Measurements from ENCODE around the gene BTBD9. TPM values are rescaled to one million over a fixed set of nuclear protein-coding genes. Genes with fewer than 3 reads are reported as not detected.

BTBD9 gene
- total RNA-seq, 2 experiments from 2014 or later: 6.2 to 6.4 TPM

GRCh38 chr6:38268342-38268741 lies 371.4 kb downstream of the BTBD9 start:
- Mint-ChIP-seq H3K36me3 (ENCODE audit: low read depth) (no peaks in the 10 kb centered on the region), H3K27me3 (no peaks in the 10 kb centered on the region), H3K9me3 (no peaks in the 10 kb centered on the region), H3K4me3 (no peak overlapping the region), H3K27ac (no peak overlapping the region), H3K4me1 (ENCODE audit: low read depth) (peaks cover 6% of the 10 kb centered on the region)
- DNase-seq (no peak), ATAC-seq (no peak)
- CTCF ChIA-PET: interaction anchor here (1.6 kb wide), 1 partner anchor 11 kb away, joined by 3 read pairs; no protein-coding TSS in a partner anchor
- TF ChIP-seq CTCF (IDR thresholded peaks at IDR 0.05): no peak
- intact Hi-C loops (cut with micrococcal nuclease): no loop called here
- POLR2A ChIA-PET: no interaction called here

- H3K9me3 Mint-ChIP-seq: no peaks in the 10 kb centered on the region
- DNase-seq (no peak), ATAC-seq (no peak)
- no peak for TF ChIP-seq CTCF (IDR thresholded peaks at IDR 0.05)
- CTCF ChIA-PET: interaction anchor here (1.6 kb wide), 1 partner anchor 13 kb away, joined by 3 read pairs; no protein-coding TSS in a partner anchor
- H3K4me3 Mint-ChIP-seq: no peak overlapping the region
- intact Hi-C loops (cut with micrococcal nuclease): no loop called here
- POLR2A ChIA-PET: no interaction called here
- no peak overlapping the region for H3K27ac Mint-ChIP-seq
- no peaks in the 10 kb centered on the region for H3K36me3 Mint-ChIP-seq (ENCODE audit: low read depth)
- H3K4me1 Mint-ChIP-seq (ENCODE audit: low read depth): peaks cover 15% of the 10 kb centered on the region
- no peaks in the 10 kb centered on the region for H3K27me3 Mint-ChIP-seq
Measured at GRCh38 chr6:38266921-38267354, 372.8 kb downstream of the BTBD9 start.

- Mint-ChIP-seq H3K4me1 (ENCODE audit: low read depth) (peaks cover 15% of the 10 kb centered on the region), H3K9me3 (no peaks in the 10 kb centered on the region), H3K36me3 (ENCODE audit: low read depth) (no peaks in the 10 kb centered on the region), H3K27ac (no peak overlapping the region), H3K27me3 (no peaks in the 10 kb centered on the region), H3K4me3 (no peak overlapping the region)
- no peak for DNase-seq
- ChIA-PET POLR2A (no interaction called here), CTCF (no interaction called here)
- no peak for ATAC-seq
- TF ChIP-seq CTCF (IDR thresholded peaks at IDR 0.05): no peak
- intact Hi-C loops (cut with micrococcal nuclease): no loop called here
Measured at GRCh38 chr6:38264605-38265004, 375.1 kb downstream of the BTBD9 start.

GRCh38 chr6:38262609-38263008 lies 377.1 kb downstream of the BTBD9 start:
- Mint-ChIP-seq H3K9me3 (no peaks in the 10 kb centered on the region), H3K4me1 (ENCODE audit: low read depth) (peaks cover 21% of the 10 kb centered on the region), H3K27me3 (no peaks in the 10 kb centered on the region), H3K4me3 (no peak overlapping the region), H3K36me3 (ENCODE audit: low read depth) (peaks cover 7% of the 10 kb centered on the region), H3K27ac (no peak overlapping the region)
- ChIA-PET POLR2A (no interaction called here), CTCF (no interaction called here)
- ATAC-seq (peak; percentile 24), DNase-seq (no peak)
- TF ChIP-seq CTCF (IDR thresholded peaks at IDR 0.05): no peak
- intact Hi-C loops (cut with micrococcal nuclease): no loop called here

- POLR2A ChIA-PET: no interaction called here
- Mint-ChIP-seq H3K36me3 (ENCODE audit: low read depth) (peaks cover 7% of the 10 kb centered on the region), H3K27ac (no peak overlapping the region), H3K4me3 (no peak overlapping the region), H3K4me1 (ENCODE audit: low read depth) (peaks cover 21% of the 10 kb centered on the region), H3K9me3 (no peaks in the 10 kb centered on the region), H3K27me3 (no peaks in the 10 kb centered on the region)
- no peak for ATAC-seq
- CTCF ChIA-PET: no interaction called here
- intact Hi-C loops (cut with micrococcal nuclease): no loop called here
- DNase-seq: no peak
- no peak for TF ChIP-seq CTCF (IDR thresholded peaks at IDR 0.05)
Measured at GRCh38 chr6:38262026-38262425, 377.7 kb downstream of the BTBD9 start.
